ENCODE measurements around the gene NAP1L4.
"Not testable (repeated sequence)": the region's sequence is repeated elsewhere in the genome, so short reads cannot be mapped to it uniquely, and the experiment has no call there.

NAP1L4 gene

DNA sequence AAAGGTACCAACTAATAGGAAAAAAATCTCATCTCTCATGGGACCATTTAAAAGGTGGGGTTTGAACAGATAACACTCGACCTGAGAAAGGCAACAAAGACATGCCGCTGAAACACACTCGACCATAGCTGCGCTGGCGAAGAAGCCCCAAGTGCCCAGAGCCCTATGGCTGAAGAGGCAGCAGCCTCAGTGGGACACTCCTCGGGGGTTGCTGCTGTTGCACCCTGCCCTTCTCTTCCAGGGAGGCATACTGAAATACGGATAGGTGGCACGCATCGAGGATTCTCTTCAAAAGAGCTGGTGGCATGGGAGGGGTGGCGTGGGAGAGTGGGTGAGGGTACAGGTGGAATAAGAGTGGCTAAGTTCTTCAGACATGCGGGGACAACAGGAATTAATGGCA lies 44.4 kb downstream of the NAP1L4 start:
- no peak for TF ChIP-seq ZNF274 (IDR thresholded peaks at IDR 0.05; ENCODE audit: low read depth, low read length)
- no peak overlapping the region for H3K4me3 ChIP-seq (ENCODE audit: low read length)

DNA sequence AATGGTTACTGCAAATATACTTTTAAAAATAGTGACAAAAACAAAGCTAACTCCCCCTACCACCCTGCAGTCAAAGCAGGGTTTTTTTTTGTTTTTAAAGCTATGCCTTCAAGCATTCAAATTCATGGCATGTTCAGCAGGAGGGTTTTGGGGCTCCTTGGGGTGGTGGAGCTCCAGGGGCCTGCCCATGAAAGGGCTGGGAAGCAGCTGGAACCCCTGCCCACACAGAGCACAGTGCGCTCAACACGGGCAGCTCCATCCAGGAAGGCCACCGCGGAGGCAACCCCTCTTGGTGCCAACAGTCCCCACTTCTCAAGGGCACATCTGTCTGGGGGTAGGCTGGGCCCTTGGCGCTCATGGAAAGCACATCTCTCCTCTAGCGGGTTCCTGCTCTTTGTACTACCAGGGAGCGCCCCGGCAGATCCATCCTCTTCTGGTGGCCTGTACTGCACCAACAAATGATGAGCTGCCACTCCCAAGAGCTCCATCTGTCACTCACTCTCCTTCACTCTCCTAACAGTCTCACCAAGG lies 46.3 kb downstream of the NAP1L4 start:
- no peak overlapping the region for H3K4me3 ChIP-seq (ENCODE audit: low read length)
- TF ChIP-seq ZNF274 (IDR thresholded peaks at IDR 0.05; ENCODE audit: low read depth, low read length): no peak

GRCh38 chr11:2945031-2945756 lies 46.9 kb downstream of the NAP1L4 start:
- no peak overlapping the region for H3K4me3 ChIP-seq (ENCODE audit: low read length)
- TF ChIP-seq ZNF274 (IDR thresholded peaks at IDR 0.05; ENCODE audit: low read depth, low read length): no peak

- TF ChIP-seq ZNF274 (IDR thresholded peaks at IDR 0.05; ENCODE audit: low read depth, low read length): no peak
- no peak overlapping the region for H3K4me3 ChIP-seq (ENCODE audit: low read length)
Measured at GRCh38 chr11:2944530-2944929, 47.6 kb downstream of the NAP1L4 start.

DNA sequence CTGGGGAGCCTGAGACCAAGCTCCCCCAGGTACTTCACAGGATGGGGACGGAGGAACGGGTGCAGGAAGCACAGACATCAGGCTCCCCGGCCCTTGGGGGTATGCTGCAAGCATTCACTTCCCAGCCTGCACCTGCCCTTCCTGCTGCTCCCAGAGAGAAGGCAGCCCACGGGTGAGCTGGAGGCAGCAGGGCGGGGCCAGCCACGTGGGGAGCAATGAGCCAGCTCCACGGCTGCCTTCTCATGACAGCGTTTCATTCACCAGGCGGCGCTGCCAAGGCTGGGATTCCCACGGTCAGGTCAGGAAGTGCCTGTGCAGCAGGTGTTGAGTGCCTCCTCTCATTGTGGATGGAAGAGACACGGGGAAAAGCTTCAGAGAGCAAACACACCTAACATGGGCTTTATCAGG lies 48.4 kb downstream of the NAP1L4 start:
- TF ChIP-seq ZNF274 (IDR thresholded peaks at IDR 0.05; ENCODE audit: low read depth, low read length): no peak
- no peak overlapping the region for H3K4me3 ChIP-seq (ENCODE audit: low read length)

DNA sequence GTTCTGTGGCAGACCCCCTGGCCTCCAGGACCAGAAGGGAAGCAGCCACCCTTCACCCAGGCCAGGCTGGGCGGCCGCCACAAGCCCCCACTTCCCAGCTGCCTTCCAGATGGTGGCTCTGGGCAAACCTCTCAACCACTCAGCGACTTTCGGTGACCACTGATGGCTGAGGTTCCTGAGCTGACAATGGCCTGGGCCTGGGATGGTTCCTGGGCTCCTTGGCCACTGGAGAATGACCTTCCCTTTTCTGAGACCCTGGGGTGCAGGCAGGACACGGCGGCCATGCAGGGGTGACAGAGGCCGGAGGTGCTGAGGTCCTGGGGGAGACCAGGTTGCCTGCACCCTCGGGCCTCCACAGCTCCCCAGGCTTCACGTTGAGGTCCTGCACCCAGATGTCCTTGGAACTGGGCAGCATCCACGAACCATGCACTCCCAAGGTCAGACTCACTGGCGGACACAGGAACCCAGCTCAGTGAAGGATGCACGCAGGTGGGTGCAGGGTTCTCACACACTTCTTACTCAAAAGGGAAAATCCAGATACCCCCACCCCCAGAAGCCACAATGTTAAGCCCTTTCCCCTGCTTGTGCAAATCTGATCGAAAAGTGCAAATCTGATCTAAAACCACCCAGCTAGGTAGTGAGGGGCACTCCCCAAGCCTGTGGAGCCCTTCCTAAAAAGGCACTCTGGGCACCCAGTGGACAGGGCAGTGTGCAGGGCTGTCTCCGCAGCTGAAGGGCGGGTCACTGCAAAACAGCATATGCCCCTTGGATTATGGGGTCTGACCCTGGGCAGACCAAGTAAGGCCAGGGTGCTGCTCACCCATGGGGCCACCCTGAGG lies 49.0 kb downstream of the NAP1L4 start:
- no peak for TF ChIP-seq ZNF274 (IDR thresholded peaks at IDR 0.05; ENCODE audit: low read depth, low read length)
- H3K4me3 ChIP-seq (ENCODE audit: low read length): no peak overlapping the region

DNA sequence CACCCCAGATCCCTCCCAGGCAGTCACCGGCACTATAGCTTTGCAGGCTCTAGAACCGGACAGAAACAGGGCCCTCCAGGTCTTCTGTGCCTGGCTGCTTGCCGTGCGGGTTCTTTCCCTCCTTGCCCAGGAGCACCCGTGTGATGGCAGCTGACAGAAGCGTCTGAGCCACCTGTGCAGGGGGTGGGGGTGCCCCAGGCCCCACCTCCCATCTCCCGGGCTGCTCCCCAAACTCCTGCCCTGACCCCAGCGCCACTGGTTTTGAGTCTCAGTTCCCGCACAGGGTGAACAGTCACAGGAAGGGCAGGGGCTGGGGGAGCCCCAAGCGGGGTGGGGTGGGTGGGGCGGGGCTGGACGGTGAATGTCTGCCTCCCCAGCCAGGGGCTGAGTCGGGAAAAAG lies 49.7 kb downstream of the NAP1L4 start:
- H3K4me3 ChIP-seq (ENCODE audit: low read length): no peak overlapping the region
- no peak for TF ChIP-seq ZNF274 (IDR thresholded peaks at IDR 0.05; ENCODE audit: low read depth, low read length)

- no peak overlapping the region for H3K4me3 ChIP-seq (ENCODE audit: low read length)
- TF ChIP-seq ZNF274 (IDR thresholded peaks at IDR 0.05; ENCODE audit: low read depth, low read length): no peak
Measured at GRCh38 chr11:2940921-2941821, 51.0 kb downstream of the NAP1L4 start.

- H3K4me3 ChIP-seq (ENCODE audit: low read length): no peak overlapping the region
- no peak for TF ChIP-seq ZNF274 (IDR thresholded peaks at IDR 0.05; ENCODE audit: low read depth, low read length)
Measured at GRCh38 chr11:2940147-2940920, 51.8 kb downstream of the NAP1L4 start.

- H3K4me3 ChIP-seq (ENCODE audit: low read length): not testable (repeated sequence)
Measured at GRCh38 chr11:2938458-2939418, 53.4 kb downstream of the NAP1L4 start.

DNA sequence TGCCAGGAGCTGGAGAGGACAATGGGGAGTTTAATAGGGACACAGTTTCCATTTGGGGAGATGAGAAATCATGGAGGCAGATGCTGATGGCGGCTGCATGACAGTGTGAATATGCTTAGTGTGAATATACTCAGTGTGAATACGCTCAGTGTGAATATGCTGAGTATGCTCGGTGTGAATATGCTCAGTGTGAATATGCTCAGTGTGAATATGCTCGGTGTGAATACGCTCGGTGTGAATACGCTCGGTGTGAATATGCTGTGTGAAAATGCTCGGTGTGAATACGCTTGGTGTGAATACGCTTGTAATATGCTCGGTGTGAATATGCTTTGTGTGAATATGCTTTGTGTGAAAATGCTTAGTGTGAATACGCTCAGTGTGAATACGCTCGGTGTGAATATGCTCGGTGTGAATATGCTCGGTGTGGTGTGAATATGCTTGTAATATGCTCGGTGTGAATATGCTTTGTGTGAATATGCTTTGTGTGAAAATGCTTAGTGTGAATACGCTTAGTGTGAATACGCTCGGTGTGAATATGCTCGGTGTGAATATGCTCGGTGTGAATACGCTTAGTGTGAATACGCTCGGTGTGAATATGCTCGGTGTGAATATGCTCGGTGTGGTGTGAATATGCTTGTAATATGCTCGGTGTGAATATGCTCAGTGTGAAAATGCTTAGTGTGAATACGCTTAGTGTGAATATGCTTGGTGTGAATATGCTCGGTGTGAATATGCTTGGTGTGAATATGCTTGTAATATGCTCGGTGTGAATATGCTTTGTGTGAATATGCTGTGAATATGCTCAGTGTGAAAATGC lies 54.3 kb downstream of the NAP1L4 start:
- not testable (repeated sequence) for H3K4me3 ChIP-seq (ENCODE audit: low read length)

All from GM08714 (cell line).